NCI-H2081 treated with DMSO at 0.1 percent for 48 hours (cell line): ENCODE measurements around the gene FOXO6.

Experiments used
- DNase-seq: peaks from one replicate; lab custom pipeline; 2025; lab: John Stamatoyannopoulos, UW

The FOXO6 gene

GRCh38 chr1:41383094-41383852 lies 22.0 kb downstream of the FOXO6 start:
- DNase-seq, result no peak

GRCh38 chr1:41384579-41384978 lies 23.3 kb downstream of the FOXO6 start:
- DNase-seq, result no peak

DNA sequence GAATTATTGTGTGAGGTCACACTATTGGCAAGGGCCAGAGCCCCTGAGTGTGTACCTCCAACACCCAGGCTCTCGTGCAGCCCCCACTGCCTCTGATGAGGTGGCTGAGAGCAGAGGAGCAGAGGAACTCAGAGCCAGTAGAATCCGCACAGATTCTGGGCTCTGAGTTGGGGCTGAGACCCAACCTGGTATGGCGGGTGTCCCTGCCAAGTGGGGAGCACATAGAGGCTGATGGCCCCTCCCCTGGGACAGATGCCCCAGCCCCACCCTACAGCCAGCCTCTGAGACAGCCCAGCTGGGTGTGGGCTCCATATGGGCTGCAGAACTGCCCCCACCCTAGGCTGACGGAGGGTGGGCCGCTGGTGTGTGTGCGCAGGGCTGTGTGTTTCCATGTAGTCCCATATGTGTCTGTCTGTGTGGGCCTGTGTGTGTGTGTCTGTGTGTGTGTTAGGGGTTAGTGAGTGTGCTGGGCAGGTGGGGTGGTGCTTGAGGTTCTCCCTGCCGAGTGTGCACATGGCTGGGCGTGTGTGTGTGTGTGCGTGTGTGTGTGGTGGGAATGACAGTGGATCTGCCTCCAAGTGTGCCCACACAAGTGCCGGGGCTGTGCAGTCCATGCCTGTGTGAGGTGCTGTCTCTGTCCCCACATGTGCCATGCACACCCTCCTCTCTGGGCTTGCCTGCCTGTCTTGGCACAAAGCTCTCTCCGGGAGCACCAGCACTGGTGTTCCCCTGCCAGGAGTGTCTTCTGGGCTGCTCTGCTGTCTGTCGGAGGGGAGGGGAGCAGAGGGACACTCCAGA lies 24.4 kb downstream of the FOXO6 start:
- no peak for DNase-seq

DNA sequence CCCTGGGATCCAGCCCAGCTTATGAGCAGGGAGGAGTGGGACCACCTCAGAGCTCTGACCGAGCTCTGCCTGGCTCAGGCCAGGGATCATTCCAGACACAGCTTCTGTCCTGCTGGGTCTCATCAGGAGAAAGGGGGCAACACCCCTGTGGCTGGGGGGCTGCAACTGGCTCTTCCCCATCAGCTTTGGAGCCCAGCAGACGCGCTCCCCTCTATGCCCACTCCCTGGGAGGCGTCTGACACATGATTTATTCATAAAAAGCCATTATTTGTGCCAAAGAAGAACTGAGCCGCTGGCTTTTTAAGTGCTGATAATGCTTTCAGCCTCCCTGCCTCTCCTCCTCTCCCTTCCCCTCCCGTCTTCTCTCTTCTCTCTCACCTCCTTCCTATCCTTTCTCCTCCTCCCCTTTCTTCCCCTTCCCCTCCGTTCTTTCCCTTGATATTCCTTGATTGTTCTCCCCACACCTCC lies 25.0 kb downstream of the FOXO6 start:
- no peak for DNase-seq

- DNase-seq, result peak; percentile 75
Measured at GRCh38 chr1:41387667-41388091, 26.4 kb downstream of the FOXO6 start.

GRCh38 chr1:41388510-41388909 lies 27.3 kb downstream of the FOXO6 start:
- DNase-seq, result no peak

- DNase-seq, result no peak
Measured at GRCh38 chr1:41389009-41389408, 27.8 kb downstream of the FOXO6 start.

GRCh38 chr1:41390166-41390565 lies 28.9 kb downstream of the FOXO6 start:
- DNase-seq, result no peak

- DNase-seq, result no peak
Measured at GRCh38 chr1:41390573-41390972, 29.3 kb downstream of the FOXO6 start.

GRCh38 chr1:41391834-41392527 lies 30.7 kb downstream of the FOXO6 start:
- no peak for DNase-seq

- no peak for DNase-seq
Measured at GRCh38 chr1:41392528-41392924, 31.3 kb downstream of the FOXO6 start.

DNA sequence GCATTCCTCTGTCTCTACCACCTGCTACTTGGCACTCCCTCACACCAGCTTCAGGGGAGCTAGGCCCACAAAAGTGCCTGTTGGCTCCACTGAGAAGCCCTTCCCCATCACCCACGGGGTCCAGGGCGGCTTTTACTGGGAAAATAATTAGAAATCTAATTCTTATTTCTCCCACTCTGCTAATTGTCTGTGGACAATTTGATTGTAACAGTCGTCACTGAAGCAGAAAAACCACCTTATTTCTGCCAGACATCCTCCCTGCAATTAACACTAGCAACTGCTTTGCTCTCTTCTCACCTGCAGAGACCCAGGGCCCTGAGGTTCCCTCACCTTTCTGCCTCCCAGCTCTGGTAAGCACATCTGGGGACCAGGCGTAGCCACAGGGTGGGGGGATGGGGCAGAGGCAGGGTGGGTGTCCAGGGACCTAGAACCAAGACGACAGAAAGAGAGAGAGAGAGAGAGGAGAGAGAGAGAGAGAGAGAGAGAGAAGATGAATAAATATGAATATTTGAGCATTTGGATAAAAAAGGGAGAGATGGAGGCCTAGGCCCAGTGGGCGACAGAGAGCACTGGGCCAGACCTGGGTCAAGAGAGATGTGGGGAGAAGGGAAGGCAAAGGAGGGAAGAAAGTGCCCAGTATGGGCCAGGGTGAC lies 32.6 kb downstream of the FOXO6 start:
- DNase-seq, result no peak

GRCh38 chr1:41394369-41394744 lies 33.1 kb downstream of the FOXO6 start:
- no peak for DNase-seq

GRCh38 chr1:41394959-41395956 lies 34.0 kb downstream of the FOXO6 start:
- DNase-seq, result no peak

DNA sequence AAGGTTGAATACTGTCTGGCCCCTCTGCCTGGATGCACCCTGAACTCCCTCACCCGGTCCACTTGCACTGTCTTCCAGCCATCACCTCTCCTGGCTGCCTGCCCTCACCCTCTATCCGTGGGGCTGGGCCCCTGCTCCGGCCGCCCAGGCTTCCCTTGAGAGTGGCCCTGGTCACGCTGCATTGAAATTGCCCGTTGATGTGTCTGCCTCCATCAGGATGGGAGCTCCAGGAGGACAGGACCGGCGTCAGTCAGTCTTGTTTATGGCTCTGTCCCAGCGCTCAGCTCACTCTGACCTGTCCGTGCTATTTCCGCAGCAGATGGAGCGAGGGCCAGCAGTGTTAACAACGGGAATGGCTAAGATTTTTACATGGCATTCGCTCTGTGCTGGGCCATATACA lies 34.9 kb downstream of the FOXO6 start:
- DNase-seq, result no peak

DNA sequence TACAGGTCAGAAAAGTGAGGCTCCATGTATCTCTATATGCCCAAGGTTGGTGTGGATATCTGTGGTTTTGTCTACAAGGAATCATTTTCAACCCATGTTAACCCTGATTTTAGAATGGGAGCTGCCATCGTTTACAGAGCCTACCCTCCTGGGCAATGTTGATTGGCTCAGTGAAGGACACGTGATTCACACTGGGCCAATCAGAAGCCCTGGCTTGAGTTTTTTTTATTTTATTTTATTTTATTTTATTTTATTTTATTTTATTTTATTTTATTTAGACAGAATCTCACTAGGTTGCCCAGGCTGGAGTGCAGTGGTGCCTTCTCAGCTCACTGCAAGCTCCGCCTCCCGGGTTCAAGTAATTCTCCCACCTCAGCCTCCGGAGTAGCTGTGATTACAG lies 35.8 kb downstream of the FOXO6 start:
- DNase-seq, result no peak

GRCh38 chr1:41397753-41398330 lies 36.6 kb downstream of the FOXO6 start:
- DNase-seq, result no peak

GRCh38 chr1:41399145-41399795 lies 38.0 kb downstream of the FOXO6 start:
- DNase-seq, result no peak

DNA sequence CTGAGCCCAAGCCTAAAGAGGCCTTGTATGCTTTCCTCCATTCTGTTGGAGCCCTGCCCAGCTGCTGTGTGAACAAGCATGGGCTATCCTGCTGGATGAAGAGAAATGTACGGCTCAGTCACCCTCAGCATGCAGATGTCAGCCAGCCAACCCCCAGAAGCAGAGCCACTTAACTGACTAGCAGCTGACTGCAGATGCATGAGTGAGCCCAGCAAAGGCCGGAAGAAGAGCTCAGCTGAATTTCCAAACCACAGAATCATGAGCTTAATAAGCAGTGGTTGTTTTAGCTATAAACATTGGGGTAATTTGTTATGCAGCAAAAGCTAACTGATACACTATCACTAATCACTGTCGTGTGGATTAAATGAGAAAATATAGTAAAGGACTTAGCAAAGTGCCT lies 39.0 kb downstream of the FOXO6 start:
- DNase-seq, result no peak

GRCh38 chr1:41401899-41402298 lies 40.7 kb downstream of the FOXO6 start:
- DNase-seq, result no peak
